GM10266 (cell line): ENCODE data around the gene L3MBTL2.

ENCODE experiments used
- DNase-seq: peaks from one replicate; pipeline ENCODE4 v3.0.0; 2012; ENCODE audit errors: extremely low spot score
- CTCF ChIP-seq: IDR thresholded peaks from 2 replicates; pipeline ENCODE4 v1.5.1; 2012; ENCODE audit warnings: mild to moderate bottlenecking, low read depth; ENCODE audit not compliant: control insufficient read depth, insufficient read depth; ENCODE audit errors: missing control alignments

The L3MBTL2 gene

GRCh38 chr22:41197038-41197972, 7.8 kb upstream of the L3MBTL2 start:
- peak; percentile 92 for DNase-seq
- peak; percentile 24 for TF ChIP-seq CTCF

DNA sequence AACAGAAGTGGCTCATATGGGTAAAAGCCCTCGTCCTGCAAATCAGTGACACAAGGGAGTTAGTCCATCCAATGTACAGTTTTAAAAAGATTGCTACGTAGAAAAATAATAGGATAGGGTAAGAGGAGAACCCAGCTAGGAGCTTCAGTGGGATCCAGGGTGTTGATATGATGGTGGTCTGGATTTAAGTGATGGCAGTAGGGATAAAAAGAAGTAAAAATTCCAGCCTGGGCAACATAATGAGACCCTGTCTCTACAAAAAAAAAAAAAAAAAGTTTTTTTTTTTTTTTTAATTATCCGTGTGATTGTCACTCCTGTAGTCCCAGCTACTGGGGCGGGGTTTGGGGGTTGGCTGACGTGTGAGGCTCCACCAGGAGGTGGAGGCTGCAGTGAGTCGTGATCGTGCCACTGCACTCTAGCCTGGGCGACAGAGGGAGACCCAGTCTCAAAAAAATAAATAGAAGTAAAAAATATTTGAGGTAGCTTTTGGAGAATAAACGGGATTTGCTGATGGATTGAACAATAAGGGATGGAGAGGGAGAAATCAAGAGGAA, 7.0 kb upstream of the L3MBTL2 start:
- no peak for TF ChIP-seq CTCF
- no peak for DNase-seq

GRCh38 chr22:41201141-41201540, 4.0 kb upstream of the L3MBTL2 start:
- no peak for TF ChIP-seq CTCF
- no peak for DNase-seq

GRCh38 chr22:41203118-41203517, 2.0 kb upstream of the L3MBTL2 start:
- DNase-seq: no peak
- no peak for TF ChIP-seq CTCF

- no peak for DNase-seq
- no peak for TF ChIP-seq CTCF
Observed at GRCh38 chr22:41204066-41204465, 1.0 kb upstream of the L3MBTL2 start.

- no peak for TF ChIP-seq CTCF
- DNase-seq: no peak
Observed at GRCh38 chr22:41206719-41207118, 1.6 kb downstream of the L3MBTL2 start.

DNA sequence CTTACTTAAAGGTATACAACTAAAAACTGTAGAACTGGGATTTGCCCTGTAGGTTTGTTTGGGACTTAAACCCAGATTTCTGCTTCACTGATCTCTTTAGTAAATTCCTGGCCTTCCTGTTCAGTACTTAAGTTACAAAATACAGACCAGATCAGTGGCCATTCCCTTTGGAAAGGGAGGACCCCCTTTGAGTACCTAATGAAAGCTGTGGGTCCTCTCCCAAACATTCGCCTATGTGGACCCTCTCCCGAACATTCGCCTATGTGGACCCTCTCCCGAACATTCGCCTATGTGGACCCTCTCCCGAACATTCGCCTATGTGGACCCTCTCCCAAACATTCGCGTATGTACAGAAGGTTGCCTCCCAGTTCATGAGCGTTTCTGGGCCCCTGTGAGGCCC, 10.3 kb downstream of the L3MBTL2 start:
- DNase-seq: no peak
- TF ChIP-seq CTCF: no peak
